Thyroid gland (tissue), 4 donors: Measurements from ENCODE around the gene KYAT1. TPM values are rescaled to one million over a fixed set of nuclear protein-coding genes. Genes with fewer than 3 reads are reported as not detected.

Experiments used
- DNase-seq, 2 donors: peaks; one replicate each; pipeline ENCODE4 v3.0.0-alpha.2; 2019
- H3K27ac ChIP-seq, 3 donors: fragments of 200-600 bp; sonication (generic); 1 replicate in 2 of 3; 2 replicates in 1 of 3; pipeline ENCODE4 v1.5.1; 2016 to 2019; ENCODE audit warnings: mild to moderate bottlenecking in 1 of 3, moderate library complexity in 1 of 3
- H3K27me3 ChIP-seq: fragments of 200-600 bp; sonication (generic); one replicate; pipeline ENCODE4 v1.5.1; 2019
- H3K36me3 ChIP-seq, 2 donors: fragments of 200-600 bp; sonication (generic); one replicate each; pipeline ENCODE4 v1.5.1; 2016 to 2019
- H3K4me1 ChIP-seq, 2 donors: fragments of 200-600 bp; sonication (generic); one replicate each; pipeline ENCODE4 v1.5.1; 2017 to 2019
- H3K4me3 ChIP-seq, 3 donors: fragments of 200-600 bp; sonication (generic); replicated peaks in 1 of 3; 1 replicate in 2 of 3; 2 replicates in 1 of 3; pipeline ENCODE4 v1.5.1; 2016; ENCODE audit warnings: mild to moderate bottlenecking in 1 of 3
- H3K9me3 ChIP-seq: fragments of 200-600 bp; sonication (generic); one replicate; pipeline ENCODE4 v1.5.1; 2017
- POLR2A ChIP-seq, 2 donors: fragments of 450-650 bp; IDR thresholded peaks; one replicate each; pipeline ENCODE4 v1.6.1; 2017; ENCODE audit warnings: antibody characterized with exemption in 2 of 2, mild to moderate bottlenecking in 2 of 2, moderate library complexity in 1 of 2
- WGBS, 2 donors: methylation state at CpG; one replicate each; pipeline ENCODE4 v1.1.5; 2017; 5-methylcytosine and 5-hydroxymethylcytosine counted together
- intact Hi-C: fragments of 100-400 bp; cut with DNase I; formaldehyde crosslinking; loops from one replicate; pipeline ENCODE4 v1.15.1; 2023
- total RNA-seq, 4 donors: library from RNA; depleted of rRNA; stranded (reverse); fragments of >200 nt; gene quantifications; one replicate each; pipeline ENCODE4 v1.2.3, GENCODE V29; 2016
- TF ChIP-seq, protein P1 (sequence below), 6 experiments: fragments of 200-600 bp in 3 of 6; fragments of 450-650 bp in 3 of 6; sonication (generic) in 3 of 6; IDR thresholded peaks; one replicate each; pipeline ENCODE4 v1.5.1; 2016 to 2019; ENCODE audit warnings: antibody characterized with exemption in 6 of 6, mild to moderate bottlenecking in 2 of 6, inconsistent platforms in 1 of 6, moderate library complexity in 1 of 6

KYAT1 gene
- total RNA-seq, 4 donors from 2014 or later: 5.8 to 12.6 (median 12.3) TPM

DNA sequence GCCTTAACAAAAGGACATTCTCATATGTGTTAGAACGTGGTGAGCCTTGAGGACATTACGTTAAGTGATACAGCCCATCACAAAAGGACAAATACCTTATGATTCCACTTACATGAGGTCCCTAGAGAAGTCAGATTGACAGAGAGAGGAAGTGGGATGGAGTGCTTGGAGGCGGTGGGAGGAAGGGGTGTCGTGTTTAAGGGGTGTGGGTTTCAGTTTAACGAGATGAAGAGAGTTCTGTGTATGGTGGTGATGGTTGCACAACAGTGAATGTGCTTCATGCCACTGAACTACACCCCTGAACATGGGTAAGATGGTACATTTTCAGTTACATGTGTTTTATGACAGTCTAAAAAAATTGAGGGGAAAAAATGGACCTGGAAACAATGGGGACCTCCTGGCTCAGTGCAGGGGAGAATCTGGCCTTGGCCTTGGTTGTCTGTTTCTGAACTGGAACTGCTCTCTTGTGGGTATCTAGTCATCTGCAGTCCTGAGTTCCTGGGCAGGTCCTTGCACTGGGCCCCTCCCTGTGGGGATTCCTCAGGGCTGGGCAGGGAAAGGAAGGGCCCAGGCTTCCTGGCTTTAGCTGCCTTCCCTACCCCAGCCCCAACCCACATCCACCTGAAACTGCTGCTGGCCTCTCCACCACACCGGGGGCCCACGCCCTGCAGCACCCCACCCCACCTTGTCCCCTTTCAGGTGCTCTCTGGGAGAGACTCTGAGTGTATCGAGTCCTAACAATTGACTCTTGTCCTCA is 18.0 kb upstream of the KYAT1 start:
- DNase-seq: no peak
- peak overlapping the region in 2 of 3 donors; percentile 13 to 28 for H3K27ac ChIP-seq
- H3K4me1 ChIP-seq: peaks cover 0 to 30% of the 10 kb centered on the region in 2 donors
- no peak for TF ChIP-seq POLR2A (IDR thresholded peaks at IDR 0.05)
- TF ChIP-seq, protein P1, sequence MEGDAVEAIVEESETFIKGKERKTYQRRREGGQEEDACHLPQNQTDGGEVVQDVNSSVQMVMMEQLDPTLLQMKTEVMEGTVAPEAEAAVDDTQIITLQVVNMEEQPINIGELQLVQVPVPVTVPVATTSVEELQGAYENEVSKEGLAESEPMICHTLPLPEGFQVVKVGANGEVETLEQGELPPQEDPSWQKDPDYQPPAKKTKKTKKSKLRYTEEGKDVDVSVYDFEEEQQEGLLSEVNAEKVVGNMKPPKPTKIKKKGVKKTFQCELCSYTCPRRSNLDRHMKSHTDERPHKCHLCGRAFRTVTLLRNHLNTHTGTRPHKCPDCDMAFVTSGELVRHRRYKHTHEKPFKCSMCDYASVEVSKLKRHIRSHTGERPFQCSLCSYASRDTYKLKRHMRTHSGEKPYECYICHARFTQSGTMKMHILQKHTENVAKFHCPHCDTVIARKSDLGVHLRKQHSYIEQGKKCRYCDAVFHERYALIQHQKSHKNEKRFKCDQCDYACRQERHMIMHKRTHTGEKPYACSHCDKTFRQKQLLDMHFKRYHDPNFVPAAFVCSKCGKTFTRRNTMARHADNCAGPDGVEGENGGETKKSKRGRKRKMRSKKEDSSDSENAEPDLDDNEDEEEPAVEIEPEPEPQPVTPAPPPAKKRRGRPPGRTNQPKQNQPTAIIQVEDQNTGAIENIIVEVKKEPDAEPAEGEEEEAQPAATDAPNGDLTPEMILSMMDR (IDR thresholded peaks at IDR 0.05): no peak
- no peaks in the 10 kb centered on the region for H3K27me3 ChIP-seq
- no peaks in the 10 kb centered on the region for H3K9me3 ChIP-seq
- intact Hi-C loops: no loop called here
- H3K36me3 ChIP-seq: peaks cover 2 to 11% of the 10 kb centered on the region in 2 donors
- 71% methylated on average over 8 of the region's 8 CpGs for WGBS, 2 donors
- H3K4me3 ChIP-seq: no peak overlapping the region

DNA sequence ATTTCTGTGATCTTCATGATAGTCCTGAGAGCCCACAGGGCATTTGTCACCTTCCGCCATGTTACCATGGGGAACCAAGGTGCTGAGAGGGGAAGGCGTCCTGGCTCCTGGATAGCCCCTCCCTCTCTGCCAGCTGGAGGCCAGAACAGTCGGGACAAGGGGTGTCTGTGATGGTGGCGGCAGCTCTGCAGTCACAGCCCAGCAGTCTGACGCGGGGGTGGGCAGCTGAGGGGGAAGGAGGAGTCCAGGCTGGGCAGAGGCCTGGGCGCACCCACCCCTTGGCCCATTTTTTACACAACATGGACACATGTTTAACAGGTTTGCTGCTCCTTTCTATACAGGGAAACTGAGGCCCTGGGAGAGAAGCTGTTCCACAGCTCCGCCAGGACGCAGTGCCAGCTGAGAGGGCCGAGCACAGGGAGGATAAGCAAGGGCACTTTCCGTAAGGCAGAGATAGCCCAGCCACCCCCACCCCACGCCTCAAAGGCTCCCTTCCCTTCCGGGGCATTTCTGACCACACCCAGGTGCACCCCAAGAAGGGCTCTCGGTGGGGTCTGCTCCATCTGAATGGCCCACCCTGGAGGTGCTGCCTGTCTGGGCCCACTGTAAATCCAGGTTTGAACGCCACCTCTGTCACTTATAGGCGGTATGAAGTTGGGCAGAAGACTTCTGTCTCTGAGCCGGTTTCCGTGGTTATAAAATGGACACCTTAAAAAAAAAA is 17.3 kb upstream of the KYAT1 start:
- H3K27me3 ChIP-seq: no peaks in the 10 kb centered on the region
- WGBS, 2 donors: 80 to 87% methylated on average over 4 to 18 of the region's 18 CpGs
- H3K4me1 ChIP-seq: peaks cover 0 to 30% of the 10 kb centered on the region in 2 donors
- no peak overlapping the region for H3K4me3 ChIP-seq
- H3K27ac ChIP-seq: peak overlapping the region in 2 of 3 donors; percentile 8 to 28
- DNase-seq: no peak
- TF ChIP-seq POLR2A (IDR thresholded peaks at IDR 0.05): no peak
- TF ChIP-seq, protein P1 (IDR thresholded peaks at IDR 0.05): no peak
- H3K9me3 ChIP-seq: no peaks in the 10 kb centered on the region
- peaks cover 2 to 12% of the 10 kb centered on the region in 2 donors for H3K36me3 ChIP-seq
- intact Hi-C loops: no loop called here

DNA sequence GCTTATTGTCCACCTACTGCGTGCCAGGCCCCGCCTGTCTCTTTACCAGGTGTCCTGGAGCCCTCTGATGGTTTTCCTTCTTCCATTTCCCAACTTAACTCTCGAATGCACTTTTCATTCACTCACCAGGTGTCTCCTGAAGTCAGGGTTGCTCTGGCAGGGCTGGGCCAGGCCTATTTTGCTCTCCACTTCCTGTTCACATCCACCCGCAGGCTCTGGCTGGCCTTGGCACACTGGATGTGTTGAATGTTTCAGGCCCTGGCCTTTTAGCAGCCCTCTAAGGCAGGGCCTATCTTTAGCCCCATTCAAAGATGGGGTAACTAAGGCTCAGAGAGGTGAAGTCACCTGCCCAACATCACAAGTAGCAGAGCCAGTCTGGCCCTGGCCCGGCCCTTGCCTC is 16.6 kb upstream of the KYAT1 start:
- Histone ChIP-seq H3K27ac (no peak overlapping the region), H3K36me3 (peaks cover 8 to 18% of the 10 kb centered on the region in 2 donors)
- intact Hi-C loops: no loop called here

DNA sequence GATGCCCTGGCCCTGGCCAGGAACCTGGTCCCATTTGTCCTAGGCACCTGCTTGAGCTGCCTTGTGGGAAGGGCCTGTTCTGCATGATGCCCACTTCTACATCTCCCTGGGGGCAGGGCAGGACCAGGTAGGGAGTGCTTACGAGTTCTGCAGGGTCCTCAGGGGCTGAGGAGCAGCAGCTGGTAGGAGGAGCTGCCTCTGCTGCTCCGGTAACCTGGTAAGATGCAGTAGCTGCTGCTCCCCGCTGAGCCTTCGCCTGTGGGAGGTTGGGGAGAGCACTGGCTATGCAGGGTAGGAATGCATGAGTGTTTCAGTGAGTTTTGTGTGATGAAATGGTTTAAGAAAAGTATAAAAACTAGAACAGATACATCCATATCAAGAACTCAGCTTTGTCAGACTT is 13.8 kb upstream of the KYAT1 start:
- Histone ChIP-seq H3K4me3 (no peak overlapping the region), H3K4me1 (peaks cover 20 to 49% of the 10 kb centered on the region in 2 donors), H3K36me3 (peaks cover 8 to 19% of the 10 kb centered on the region in 2 donors), H3K27ac (no peak overlapping the region), H3K9me3 (no peaks in the 10 kb centered on the region), H3K27me3 (no peaks in the 10 kb centered on the region)
- DNase-seq: peak; percentile 33 to 38
- 67 to 70% methylated on average over 4 of the region's 4 CpGs for WGBS, 2 donors
- no peak for TF ChIP-seq POLR2A (IDR thresholded peaks at IDR 0.05)
- TF ChIP-seq, protein P1 (IDR thresholded peaks at IDR 0.05): no peak
- intact Hi-C loops: no loop called here

More for the DNA sequence above, 16.6 kb upstream of the KYAT1 start:
- 80 to 85% methylated on average over 4 to 5 of the region's 5 CpGs for WGBS, 2 donors
- no peak for DNase-seq
- H3K9me3 ChIP-seq: no peaks in the 10 kb centered on the region
- no peaks in the 10 kb centered on the region for H3K27me3 ChIP-seq
- H3K4me3 ChIP-seq: no peak overlapping the region
- no peak for TF ChIP-seq POLR2A (IDR thresholded peaks at IDR 0.05)
- TF ChIP-seq, protein P1 (IDR thresholded peaks at IDR 0.05): no peak
- H3K4me1 ChIP-seq: peaks cover 0 to 33% of the 10 kb centered on the region in 2 donors

DNA sequence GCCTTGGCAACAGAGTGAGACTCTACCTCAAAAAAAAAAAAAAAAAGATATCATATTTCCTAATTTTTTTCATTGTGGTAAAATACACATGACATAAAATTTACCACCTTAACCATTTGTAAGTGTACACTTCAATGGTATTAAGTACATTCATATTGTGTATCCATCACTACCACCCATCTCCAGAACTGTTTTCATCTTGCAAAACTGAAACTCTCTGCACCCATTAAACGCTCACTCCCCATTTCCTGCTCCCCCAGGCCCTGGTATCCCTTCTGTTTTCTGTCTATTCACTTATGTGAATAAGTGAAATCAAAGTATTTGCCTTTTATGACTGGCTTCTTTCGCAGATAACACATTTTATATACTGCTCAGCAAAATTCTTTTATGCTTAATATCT is 13.0 kb upstream of the KYAT1 start:
- Histone ChIP-seq H3K36me3 (peaks cover 8 to 19% of the 10 kb centered on the region in 2 donors), H3K9me3 (no peaks in the 10 kb centered on the region), H3K27ac (no peak overlapping the region), H3K27me3 (no peaks in the 10 kb centered on the region), H3K4me1 (peaks cover 20 to 42% of the 10 kb centered on the region in 2 donors), H3K4me3 (no peak overlapping the region)
- WGBS, 2 donors: 84 to 85% methylated on average over 2 of the region's 2 CpGs
- intact Hi-C loops: no loop called here
- TF ChIP-seq, protein P1 (IDR thresholded peaks at IDR 0.05): no peak
- no peak for DNase-seq
